H1 (cell line): ENCODE results near the gene MCOLN3. TPM values are rescaled to one million over a fixed set of nuclear protein-coding genes. Genes with fewer than 3 reads are reported as not detected.

Experiments used
- BRCA1 ChIP-seq: IDR thresholded peaks from 2 replicates; pipeline ENCODE4 v1.6.1; 2012; ENCODE audit warnings: low read depth, low read length, improper control_type of control experiment
- CBX5 ChIP-seq: fragments of 300-800, 300-1000 bp; sonication (generic); IDR thresholded peaks from 2 replicates; pipeline ENCODE4 v1.7.1; 2016; ENCODE audit warnings: antibody characterized with exemption, low read length, low read depth
- CHD7 ChIP-seq: fragments of 300-600 bp; sonication (generic); IDR thresholded peaks from 2 replicates; pipeline ENCODE4 v1.7.1; 2012; ENCODE audit warnings: low read length, moderate library complexity, mild to moderate bottlenecking, inconsistent platforms; ENCODE audit not compliant: insufficient replicate concordance
- EP300 ChIP-seq, 2 experiments: IDR thresholded peaks; 1 replicate in 1 of 2; 2 replicates in 1 of 2; pipeline ENCODE4 v1.6.1; 2011 to 2012; ENCODE audit warnings: low read depth in 2 of 2, low read length in 2 of 2, mild to moderate bottlenecking in 2 of 2, borderline replicate concordance in 1 of 2, inconsistent platforms in 1 of 2, moderate library complexity in 1 of 2
- FOSL1 ChIP-seq: IDR thresholded peaks from 2 replicates; pipeline ENCODE4 v1.6.1; 2011; ENCODE audit warnings: mild to moderate bottlenecking, low read depth, low read length, moderate library complexity; ENCODE audit not compliant: insufficient read depth
- POLR2A ChIP-seq, 2 experiments: IDR thresholded peaks; 1 replicate in 1 of 2; 2 replicates in 1 of 2; pipeline ENCODE4 v1.6.1; 2011; ENCODE audit warnings: low read depth in 2 of 2, low read length in 2 of 2, mild to moderate bottlenecking in 2 of 2; ENCODE audit errors: control extremely low read depth in 1 of 2
- TBP ChIP-seq: IDR thresholded peaks from 2 replicates; pipeline ENCODE4 v1.6.1; 2011; ENCODE audit warnings: low read depth, low read length, improper control_type of control experiment
- polyA plus RNA-seq, 7 experiments: library from polyadenylated mRNA; depleted of rRNA in 3 of 7; stranded (reverse) in 5 of 7; unstranded in 2 of 7; fragments of >200 nt in 5 of 7; fragments of 200-250 nt in 2 of 7; gene quantifications; 1 replicate in 5 of 7; 2 replicates in 1 of 7; 4 replicates in 1 of 7; pipeline versions ENCODE4 v1.2.1 to v1.2.3, GENCODE V29; 2011 to 2013; ENCODE audit warnings: missing spikeins in 2 of 7, mixed read lengths in 2 of 7
- total RNA-seq: library from RNA; stranded (reverse); fragmentation: NEBNext Ultra II Directional; extraction: Animal tissue kit (Norgen Biotek cat#: 25700); gene quantifications from 2 replicates; pipeline ENCODE4 v1.2.1, GENCODE V29; 2021

The MCOLN3 gene
- total and polyA plus RNA-seq, 2 of the 8 experiments (the other 6 are each of a cell fraction or from before 2014, with no cell fraction given) = 3.8 to 4.9 TPM

GRCh38 chr1:84982395-84982794 is 65.9 kb downstream of the MCOLN3 start (continued):
- no peak for TF ChIP-seq CHD7
- TF ChIP-seq POLR2A (IDR thresholded peaks at IDR 0.05; ENCODE audit: control extremely low read depth in 1 of 2, low read depth in 2 of 2, low read length in 2 of 2) = no peak
- TF ChIP-seq TBP = no peak
- TF ChIP-seq FOSL1 = no peak
- TF ChIP-seq EP300 (IDR thresholded peaks at IDR 0.05; ENCODE audit: borderline replicate concordance in 1 of 2, low read depth in 2 of 2, low read length in 2 of 2) = no peak
- TF ChIP-seq CBX5 = no peak
- TF ChIP-seq BRCA1 = no peak
